Endothelial cell of umbilical vein (primary cell): ENCODE measurements around the gene FAM180A. TPM values are rescaled to one million over a fixed set of nuclear protein-coding genes. Genes with fewer than 3 reads are reported as not detected.

Experiments
- BruUV-seq: library from RNA; stranded (reverse); fragments of 400-500 nt; replicated peaks from 2 replicates; lab custom pipeline; 2021; lab: Mats Ljungman, UMichigan
- CTCF ChIA-PET: fragments of 300-600, 350-600 bp; sonication (Branson Sonifier 250); formaldehyde crosslinking; loops from one replicate; lab custom pipeline; 2021; ENCODE audit warnings: antibody characterized with exemption, inconsistent platforms; lab: Charles Lee
- POLR2A ChIA-PET: fragments of 300-600, 350-600 bp; sonication (Branson Sonifier 250); formaldehyde crosslinking; loops from one replicate; lab custom pipeline; 2021; ENCODE audit warnings: antibody characterized with exemption, inconsistent platforms; lab: Charles Lee
- DNase-seq: peaks from one replicate; pipeline ENCODE4 v3.0.0-alpha.2; 2011; ENCODE audit warnings: low read depth, low spot score
- FAIRE-seq: peaks from 2 replicates; lab custom pipeline; 2011; peaks lifted over from hg19 to GRCh38; lab: Jason Lieb, UNC
- H2AFZ ChIP-seq: 2 replicates; pipeline ENCODE4 v1.6.0; 2012; ENCODE audit warnings: low read depth, low read length, control low read depth, inconsistent platforms
- H3K27ac ChIP-seq: 2 replicates; pipeline ENCODE4 v1.5.1; 2011; ENCODE audit warnings: low read depth, mild to moderate bottlenecking, control low read depth, low read length, moderate library complexity; ENCODE audit not compliant: insufficient read depth
- H3K27me3 ChIP-seq, 2 experiments: 2 replicates each; pipeline versions ENCODE4 v1.6.0 to v1.6.1; 2011; ENCODE audit warnings: low read length in 2 of 2, mixed read lengths in 1 of 2; ENCODE audit not compliant: control insufficient read depth in 2 of 2, insufficient read depth in 2 of 2
- H3K36me3 ChIP-seq, 2 experiments: 2 replicates in 1 of 2; 3 replicates in 1 of 2; pipeline ENCODE4 v1.5.1; 2011; ENCODE audit warnings: low read length in 2 of 2, mild to moderate bottlenecking in 1 of 2, moderate library complexity in 1 of 2; ENCODE audit not compliant: control insufficient read depth in 2 of 2, insufficient read depth in 2 of 2; ENCODE audit errors: extremely low read depth in 1 of 2
- H3K4me1 ChIP-seq: 3 replicates; pipeline ENCODE4 v1.5.1; 2011; ENCODE audit warnings: mild to moderate bottlenecking, low read length; ENCODE audit not compliant: control insufficient read depth, insufficient read depth; ENCODE audit errors: extremely low read depth
- H3K4me2 ChIP-seq: 2 replicates; pipeline ENCODE4 v1.6.1; 2011; ENCODE audit warnings: low read length, control low read depth, mixed read lengths; ENCODE audit not compliant: insufficient read depth
- H3K4me3 ChIP-seq, 3 experiments: fragments of 200-600 bp in 1 of 3; sonication (generic), shearing (Covaris generic) in 1 of 3; replicated peaks in 1 of 3; 2 replicates each; pipeline ENCODE4 v1.5.1; 2011 to 2016; ENCODE audit warnings: control low read depth in 3 of 3, low read length in 3 of 3, mild to moderate bottlenecking in 2 of 3, inconsistent platforms in 1 of 3, low read depth in 1 of 3, moderate library complexity in 1 of 3; ENCODE audit not compliant: insufficient read depth in 1 of 3
- H3K79me2 ChIP-seq: 2 replicates; pipeline ENCODE4 v1.6.0; 2012; ENCODE audit warnings: low read length, inconsistent platforms; ENCODE audit not compliant: control insufficient read depth, insufficient read depth
- H3K9ac ChIP-seq: replicated peaks from 2 replicates; pipeline ENCODE3; 2011; ENCODE audit warnings: low read length, control low read depth; ENCODE audit not compliant: insufficient read depth; ENCODE audit errors: extremely low read depth
- H3K9me1 ChIP-seq: replicated peaks from 3 replicates; pipeline ENCODE4 v1.6.0; 2011; ENCODE audit warnings: mild to moderate bottlenecking, low read length; ENCODE audit not compliant: control insufficient read depth, insufficient read depth; ENCODE audit errors: extremely low read depth
- H3K9me3 ChIP-seq: replicated peaks from 2 replicates; pipeline ENCODE4 v1.5.1; 2012; ENCODE audit warnings: low read length, inconsistent platforms; ENCODE audit not compliant: control insufficient read depth, insufficient read depth
- H4K20me1 ChIP-seq: replicated peaks from 2 replicates; pipeline ENCODE3; 2011; ENCODE audit warnings: mild to moderate bottlenecking, low read length; ENCODE audit not compliant: control insufficient read depth, insufficient read depth; ENCODE audit errors: extremely low read depth
- EZH2 ChIP-seq: IDR thresholded peaks from 2 replicates; pipeline ENCODE4 v1.6.1; 2012; ENCODE audit warnings: borderline replicate concordance, low read depth, mild to moderate bottlenecking, moderate library complexity, low read length, inconsistent platforms; ENCODE audit not compliant: severe bottlenecking
- FOS ChIP-seq: IDR thresholded peaks from 2 replicates; pipeline ENCODE4 v1.6.1; 2011; ENCODE audit warnings: mild to moderate bottlenecking, low read length, moderate library complexity, borderline replicate concordance; ENCODE audit not compliant: insufficient read depth
- GATA2 ChIP-seq: IDR thresholded peaks from 2 replicates; pipeline ENCODE4 v1.7.0; 2011; ENCODE audit warnings: low read depth, mild to moderate bottlenecking, moderate library complexity, mixed read lengths, low read length; ENCODE audit not compliant: insufficient read length, insufficient read depth
- JUN ChIP-seq: IDR thresholded peaks from 2 replicates; pipeline ENCODE4 v1.6.1; 2011; ENCODE audit warnings: borderline replicate concordance, low read depth; ENCODE audit not compliant: insufficient read length, insufficient read depth
- MYC ChIP-seq: IDR thresholded peaks from one replicate; pipeline ENCODE4 v1.6.1; 2011; ENCODE audit warnings: mild to moderate bottlenecking, low read depth, low read length
- POLR2A ChIP-seq: IDR thresholded peaks from 2 replicates; pipeline ENCODE4 v1.6.1; 2012; ENCODE audit warnings: low read depth, mild to moderate bottlenecking, control low read depth, low read length
- POLR2AphosphoS5 ChIP-seq: IDR thresholded peaks from 2 replicates; pipeline ENCODE4 v1.6.1; 2012; ENCODE audit warnings: low read depth, mild to moderate bottlenecking, control low read depth, low read length, moderate library complexity; ENCODE audit not compliant: insufficient read depth
- dilution Hi-C: fragments of 300-500 bp; cut with MboI; formaldehyde crosslinking; loops from one replicate; pipeline ENCODE4 v1.15.0; 2019; ENCODE audit warnings: low sequenced_read_pairs; ENCODE audit not compliant: extremely low pct_ligation_motif_present
- intact Hi-C: fragments of 100-400 bp; cut with micrococcal nuclease; formaldehyde crosslinking; loops from one replicate; pipeline ENCODE4 v1.10.0; 2022
- polyA plus RNA-seq, 4 experiments: library from polyadenylated mRNA; depleted of rRNA in 3 of 4; stranded (reverse) in 3 of 4; unstranded in 1 of 4; fragments of >200 nt; gene quantifications; 2 replicates each; pipeline versions ENCODE4 v1.2.1 to v1.2.3, GENCODE V29; 2011 to 2012; ENCODE audit warnings: missing spikeins in 1 of 4
- total RNA-seq: library from RNA; stranded (reverse); gene quantifications from 2 replicates; pipeline ENCODE4 v1.2.3, GENCODE V29; 2021
- TF ChIP-seq, protein P1 (sequence below), 2 donors: IDR thresholded peaks; 1 replicate in 1 of 2; 2 replicates in 1 of 2; pipeline ENCODE4 v1.5.1; 2011; ENCODE audit warnings: low read length in 2 of 2, mild to moderate bottlenecking in 2 of 2, moderate library complexity in 2 of 2, control low read depth in 1 of 2, inconsistent platforms in 1 of 2, low read depth in 1 of 2; ENCODE audit not compliant: insufficient read depth in 1 of 2; ENCODE audit errors: extremely low read depth in 1 of 2
- TF ChIP-seq, protein P2 (sequence below): IDR thresholded peaks from 2 replicates; pipeline ENCODE4 v1.6.1; 2011; ENCODE audit not compliant: insufficient read depth, insufficient read length

Gene FAM180A
- total and polyA plus RNA-seq, 2 donors (not counting 3 experiments of a cell fraction or from before 2014, with no cell fraction given): not detected

DNA sequence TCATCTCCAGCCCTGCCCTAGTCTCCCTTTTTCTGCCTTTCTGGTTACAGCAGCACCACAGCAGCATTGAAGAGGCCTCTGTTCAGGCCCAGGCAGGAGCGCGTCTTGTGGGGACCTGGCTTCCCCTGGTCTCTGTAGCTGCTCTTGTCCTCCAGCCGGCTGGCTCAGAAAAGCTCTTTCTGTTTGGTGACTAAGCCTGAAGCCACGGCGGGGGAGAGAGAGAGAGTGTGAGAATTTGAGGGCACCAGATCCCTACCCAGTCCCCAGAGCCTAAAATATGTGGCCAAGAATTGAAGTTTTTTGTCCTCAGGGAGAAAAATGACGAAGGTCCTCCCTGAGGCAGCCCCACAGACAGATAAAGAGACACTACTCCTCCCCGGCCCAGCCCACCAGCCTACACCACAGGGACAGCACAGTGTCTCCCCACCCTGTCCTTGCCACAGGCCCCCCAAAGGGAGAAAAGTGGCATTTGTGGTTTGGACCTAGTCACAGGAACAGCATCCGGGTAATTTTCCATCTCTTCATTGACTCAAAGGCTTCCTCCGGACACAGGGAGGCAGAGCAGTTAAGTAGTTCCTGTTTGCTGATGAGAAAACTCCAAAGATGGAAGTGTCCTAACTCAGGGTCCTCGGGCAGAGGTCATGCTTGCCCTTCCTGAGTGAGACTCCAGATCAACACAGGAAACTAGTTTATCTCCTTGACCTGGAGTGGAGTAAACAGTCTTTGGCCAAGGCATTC lies 13.3 kb upstream of the FAM180A start:
- H3K4me2 ChIP-seq: no peak overlapping the region
- no peaks in the 10 kb centered on the region for H4K20me1 ChIP-seq
- H3K9me3 ChIP-seq: no peaks in the 10 kb centered on the region
- H3K9me1 ChIP-seq: no peaks in the 10 kb centered on the region
- intact Hi-C loops (no loop called here), dilution Hi-C loops (no loop called here)
- H3K4me3 ChIP-seq: no peak overlapping the region
- peaks cover 28% of the 10 kb centered on the region for H3K4me1 ChIP-seq
- DNase-seq (peak; percentile 30), FAIRE-seq (peak; percentile 69)
- no peak overlapping the region for H3K9ac ChIP-seq
- H3K27ac ChIP-seq: peak overlapping the region; percentile 51
- H3K27me3 ChIP-seq: no peaks in the 10 kb centered on the region
- TF ChIP-seq POLR2AphosphoS5: peak; percentile 37
- peak; percentile 20 for TF ChIP-seq FOS
- TF ChIP-seq JUN: no peak
- TF ChIP-seq, protein P1, sequence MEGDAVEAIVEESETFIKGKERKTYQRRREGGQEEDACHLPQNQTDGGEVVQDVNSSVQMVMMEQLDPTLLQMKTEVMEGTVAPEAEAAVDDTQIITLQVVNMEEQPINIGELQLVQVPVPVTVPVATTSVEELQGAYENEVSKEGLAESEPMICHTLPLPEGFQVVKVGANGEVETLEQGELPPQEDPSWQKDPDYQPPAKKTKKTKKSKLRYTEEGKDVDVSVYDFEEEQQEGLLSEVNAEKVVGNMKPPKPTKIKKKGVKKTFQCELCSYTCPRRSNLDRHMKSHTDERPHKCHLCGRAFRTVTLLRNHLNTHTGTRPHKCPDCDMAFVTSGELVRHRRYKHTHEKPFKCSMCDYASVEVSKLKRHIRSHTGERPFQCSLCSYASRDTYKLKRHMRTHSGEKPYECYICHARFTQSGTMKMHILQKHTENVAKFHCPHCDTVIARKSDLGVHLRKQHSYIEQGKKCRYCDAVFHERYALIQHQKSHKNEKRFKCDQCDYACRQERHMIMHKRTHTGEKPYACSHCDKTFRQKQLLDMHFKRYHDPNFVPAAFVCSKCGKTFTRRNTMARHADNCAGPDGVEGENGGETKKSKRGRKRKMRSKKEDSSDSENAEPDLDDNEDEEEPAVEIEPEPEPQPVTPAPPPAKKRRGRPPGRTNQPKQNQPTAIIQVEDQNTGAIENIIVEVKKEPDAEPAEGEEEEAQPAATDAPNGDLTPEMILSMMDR (IDR thresholded peaks at IDR 0.05; ENCODE audit: extremely low read depth in 1 of 2, insufficient read depth in 1 of 2, low read depth in 1 of 2, low read length in 2 of 2): no peak
- no peak for TF ChIP-seq EZH2
- TF ChIP-seq POLR2A: no peak
- TF ChIP-seq, protein P2, sequence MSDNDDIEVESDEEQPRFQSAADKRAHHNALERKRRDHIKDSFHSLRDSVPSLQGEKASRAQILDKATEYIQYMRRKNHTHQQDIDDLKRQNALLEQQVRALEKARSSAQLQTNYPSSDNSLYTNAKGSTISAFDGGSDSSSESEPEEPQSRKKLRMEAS: no peak
- TF ChIP-seq MYC: no peak
- TF ChIP-seq GATA2: peak; percentile 78
- no TSS peak for BruUV-seq
- POLR2A ChIA-PET: no interaction called here
- H3K36me3 ChIP-seq: no peaks in the 10 kb centered on the region
- H2AFZ ChIP-seq: peak overlapping the region; percentile 85
- CTCF ChIA-PET: interaction anchor here (2.1 kb wide), 1 partner anchor 10 kb away, joined by 8 read pairs; no protein-coding TSS in a partner anchor
- no peaks in the 10 kb centered on the region for H3K79me2 ChIP-seq
